ENCODE data around the gene PDE4D.
"Not testable (repeated sequence)": the region's sequence is repeated elsewhere in the genome, so short reads cannot be mapped to it uniquely, and the experiment has no call there.

PDE4D gene

DNA sequence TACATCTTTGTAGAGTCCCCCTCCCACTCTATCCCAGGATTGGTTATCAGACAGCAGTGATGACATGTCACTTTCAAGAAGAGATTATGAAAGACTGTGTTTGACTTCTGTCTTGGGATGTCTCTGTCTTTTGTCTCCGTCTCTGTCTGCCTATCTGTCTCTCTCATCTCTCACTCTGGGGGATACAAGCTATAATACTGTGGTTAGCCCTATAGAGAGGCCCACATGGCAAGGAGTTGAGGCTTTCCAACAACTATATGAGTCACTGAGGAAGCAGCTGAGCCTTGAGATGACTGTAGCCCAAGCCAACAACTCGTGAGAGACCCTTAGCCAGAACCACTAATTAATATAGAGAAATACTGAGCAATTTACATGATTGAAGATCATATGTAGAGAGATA lies 284.8 kb downstream of the PDE4D start:
- DNase-seq (ENCODE audit: low read depth in 2 of 2), result no peak

DNA sequence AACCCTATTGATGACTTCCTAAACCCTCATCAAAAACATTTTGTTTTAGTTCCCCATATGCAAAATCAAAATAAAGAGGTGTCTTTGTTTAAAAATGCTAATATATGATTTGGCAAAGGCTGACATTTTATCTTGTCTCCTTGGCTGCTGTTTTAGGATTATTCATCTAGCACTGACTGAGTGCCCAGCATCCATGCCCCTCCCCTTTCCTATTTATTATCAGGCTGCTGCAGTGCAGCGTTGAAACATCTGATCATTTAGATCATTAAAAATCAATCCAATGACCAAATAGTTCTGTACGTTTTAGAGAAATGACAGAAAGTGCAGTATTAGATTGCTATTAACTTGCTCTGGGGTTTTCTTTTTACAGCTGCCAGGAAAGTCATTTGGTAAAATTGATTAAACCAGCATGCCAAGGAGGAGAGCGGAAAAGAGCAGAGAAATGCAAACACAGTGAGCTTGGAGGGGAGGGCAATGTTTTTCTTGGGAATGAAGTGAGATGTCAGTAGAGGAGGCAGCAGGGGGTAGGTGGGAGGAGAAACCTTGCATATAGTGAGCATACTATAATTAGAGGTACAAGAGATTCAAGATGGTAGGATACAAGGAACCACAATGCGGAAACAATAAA lies 286.3 kb downstream of the PDE4D start:
- DNase-seq (ENCODE audit: low read depth in 2 of 2), result no peak

DNA sequence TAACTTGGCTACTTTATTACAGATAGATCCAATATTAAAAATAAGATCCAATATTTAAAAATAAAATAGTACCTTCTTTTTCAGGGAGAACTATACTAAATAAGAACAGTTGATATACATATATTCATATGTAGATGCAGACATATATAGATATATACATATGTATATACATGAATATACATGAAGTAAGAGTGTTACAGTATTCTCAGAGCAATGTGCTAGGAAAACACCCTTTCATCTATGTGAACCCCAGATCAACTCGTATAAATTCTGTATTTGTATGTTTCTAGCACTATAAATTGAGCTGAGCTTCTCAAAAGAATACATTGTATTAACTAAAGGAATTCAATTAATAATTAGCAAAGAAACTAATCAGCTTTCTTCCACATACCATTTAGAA lies 287.6 kb downstream of the PDE4D start:
- no peak for DNase-seq (ENCODE audit: low read depth in 2 of 2)

DNA sequence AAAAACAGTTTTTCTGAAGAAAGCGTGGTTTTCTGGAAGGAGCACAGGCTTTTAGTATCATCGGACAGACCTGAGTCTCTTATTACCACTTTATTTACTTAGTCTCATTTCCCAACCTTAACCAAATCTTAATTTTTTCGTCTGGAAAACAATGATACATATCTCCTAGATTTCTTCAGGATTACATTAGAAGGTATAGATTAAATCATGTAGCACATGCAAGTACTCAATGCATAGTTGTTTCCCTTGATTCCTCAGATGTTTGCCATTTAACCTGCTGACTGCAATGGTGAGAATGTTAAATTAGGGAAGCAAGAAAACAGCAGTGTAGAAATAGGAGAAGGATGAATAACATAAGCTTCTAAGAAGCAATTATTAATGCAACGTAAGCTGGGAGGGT lies 289.4 kb downstream of the PDE4D start:
- no peak for DNase-seq (ENCODE audit: low read depth in 2 of 2)

DNA sequence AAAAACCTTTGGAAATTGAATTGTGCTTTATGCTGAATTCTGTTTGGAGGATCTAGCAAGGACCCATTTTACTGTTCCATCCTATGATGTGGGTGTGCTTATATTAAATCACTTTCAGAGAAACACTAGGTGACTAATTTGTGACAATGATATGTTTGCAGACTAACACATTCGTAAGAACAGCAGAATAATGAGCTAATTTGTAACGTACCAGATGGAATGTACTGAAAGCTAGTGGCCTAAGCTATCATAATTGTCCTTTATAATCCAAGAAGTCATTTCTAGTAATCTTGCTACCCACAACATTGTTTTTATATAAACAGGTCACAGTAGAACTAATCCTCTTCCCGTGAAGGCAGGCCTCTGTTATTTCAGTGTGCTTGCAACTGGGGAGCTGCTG lies 292.5 kb downstream of the PDE4D start:
- no peak for DNase-seq (ENCODE audit: low read depth in 2 of 2)

DNA sequence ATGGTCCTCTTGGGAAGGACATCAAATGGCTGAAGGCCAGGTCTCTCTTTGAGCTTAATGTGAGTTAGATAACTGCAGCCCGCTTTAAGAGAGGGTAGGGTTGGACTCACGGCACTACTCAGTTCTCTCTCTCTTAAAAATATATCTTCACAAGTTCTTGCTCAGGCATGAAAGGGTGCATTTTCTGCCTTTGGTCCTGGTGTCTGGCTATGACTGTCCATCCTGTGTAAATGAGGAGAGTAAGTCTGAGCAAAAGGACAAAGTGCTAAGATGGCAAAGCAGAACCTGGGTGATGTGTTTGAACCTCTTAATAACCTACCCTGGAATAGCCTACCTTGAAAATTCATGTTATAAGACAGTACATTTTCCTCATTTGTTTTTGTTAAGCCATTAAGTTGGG lies 293.4 kb downstream of the PDE4D start:
- no peak for DNase-seq (ENCODE audit: low read depth in 2 of 2)

DNA sequence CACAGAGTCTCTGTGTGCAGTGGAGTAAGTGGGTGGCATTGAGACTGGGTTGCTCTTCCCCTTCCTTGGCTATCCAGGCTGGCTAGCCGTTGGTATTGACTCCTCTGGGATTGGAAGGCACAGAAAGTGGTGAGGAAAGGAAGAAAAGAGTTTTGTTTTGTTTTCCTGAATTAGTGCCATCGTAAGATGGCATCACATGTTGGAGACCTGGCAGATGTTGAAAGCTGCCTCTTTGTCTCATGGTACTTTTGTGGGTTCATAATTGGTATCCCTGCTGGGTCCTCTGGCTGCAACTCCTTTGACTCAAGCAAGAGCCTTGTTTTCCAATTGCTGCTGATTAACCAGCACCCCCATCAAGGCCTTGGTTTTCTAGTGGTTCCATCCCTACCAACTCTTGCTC lies 293.8 kb downstream of the PDE4D start:
- no peak for DNase-seq (ENCODE audit: low read depth in 2 of 2)

DNA sequence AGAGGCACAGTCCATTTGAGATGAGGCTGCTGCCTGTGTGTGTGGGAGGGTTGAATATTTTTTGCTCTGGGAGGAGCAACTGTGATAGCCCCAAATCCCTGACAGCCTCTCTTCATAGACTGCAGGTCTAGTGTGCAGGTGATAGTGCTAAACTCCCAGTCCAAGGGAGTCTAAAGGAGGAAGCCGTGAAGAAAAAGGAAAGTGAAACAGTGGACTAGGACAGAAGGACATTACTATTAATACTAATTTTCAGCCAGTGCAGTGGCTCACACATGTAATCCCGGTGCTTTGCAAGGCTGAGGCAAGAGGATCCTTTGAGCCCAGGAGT lies 295.0 kb downstream of the PDE4D start:
- DNase-seq (ENCODE audit: low read depth in 2 of 2), result no peak

DNA sequence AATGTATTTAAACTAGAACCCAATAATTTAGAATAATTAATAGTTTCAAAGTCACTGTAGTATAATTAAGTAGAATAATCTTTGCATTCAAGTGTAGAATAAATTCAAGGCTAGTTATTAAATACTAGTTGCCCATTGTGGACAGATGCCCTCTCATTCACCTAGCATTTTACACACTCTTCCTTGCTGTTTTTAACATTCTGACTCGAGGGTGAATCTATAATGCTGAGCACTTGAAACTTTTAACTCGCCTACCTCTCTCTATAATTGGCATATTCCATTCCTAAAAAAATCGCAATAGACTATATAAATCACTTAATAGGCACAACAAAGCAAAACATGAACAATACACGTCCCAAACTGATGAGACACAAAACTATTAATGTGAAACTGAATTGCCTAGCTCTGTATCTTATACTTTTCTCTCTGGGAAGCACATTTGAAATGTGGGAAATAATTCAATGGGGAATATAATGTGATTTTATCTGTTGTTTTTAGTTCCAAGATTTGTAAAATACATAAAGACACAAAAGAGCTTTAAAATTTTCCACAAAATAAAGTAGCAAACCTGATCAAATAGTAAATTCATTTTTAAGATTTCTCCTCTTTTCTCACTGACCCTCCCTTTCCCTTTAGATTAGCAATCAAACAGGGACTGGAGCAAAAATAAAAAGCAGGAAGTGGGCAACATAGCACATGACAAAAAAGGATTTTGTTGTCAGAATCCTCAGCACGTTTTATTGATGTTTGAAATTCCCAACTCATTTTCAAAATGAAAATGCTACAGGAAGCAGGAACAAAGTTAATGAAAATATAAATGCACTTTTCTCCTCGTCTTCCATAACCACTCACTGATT lies 295.6 kb downstream of the PDE4D start:
- DNase-seq (ENCODE audit: low read depth in 2 of 2), result no peak

DNA sequence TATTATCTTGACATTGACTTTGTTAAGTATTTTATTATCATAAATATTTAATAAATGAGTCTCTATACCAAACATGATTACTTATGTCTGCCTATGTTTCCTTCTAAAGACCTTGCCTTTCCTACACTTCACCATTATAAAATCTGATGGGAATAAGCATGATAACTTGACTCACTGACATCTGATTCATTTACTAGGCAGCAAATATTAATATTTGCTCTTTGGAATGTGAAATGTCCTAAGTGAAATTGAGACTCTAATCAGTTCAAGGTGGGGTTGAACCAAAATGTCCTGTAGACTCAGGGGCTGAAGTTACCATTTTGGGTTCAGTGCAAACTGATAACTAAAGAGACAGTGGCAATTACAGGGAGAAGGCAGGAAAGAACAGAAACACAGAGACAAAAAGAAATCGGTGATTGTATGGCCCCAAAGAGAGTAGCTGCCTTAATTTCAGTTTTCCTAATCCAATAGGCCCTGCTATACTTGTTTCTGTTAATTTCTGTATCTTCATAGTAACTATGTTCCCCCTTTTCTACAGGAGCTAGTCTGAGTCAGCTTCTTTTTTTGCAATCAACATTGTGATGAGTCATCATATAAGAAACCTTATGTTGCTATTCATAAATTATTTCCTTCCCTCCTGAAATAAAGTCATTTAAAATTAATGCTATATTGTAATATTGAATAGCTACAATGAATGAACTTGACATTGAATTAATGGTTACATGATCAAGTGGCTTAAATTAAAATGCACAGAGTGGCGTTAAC lies 296.8 kb downstream of the PDE4D start:
- DNase-seq (ENCODE audit: low read depth in 2 of 2), result no peak

DNA sequence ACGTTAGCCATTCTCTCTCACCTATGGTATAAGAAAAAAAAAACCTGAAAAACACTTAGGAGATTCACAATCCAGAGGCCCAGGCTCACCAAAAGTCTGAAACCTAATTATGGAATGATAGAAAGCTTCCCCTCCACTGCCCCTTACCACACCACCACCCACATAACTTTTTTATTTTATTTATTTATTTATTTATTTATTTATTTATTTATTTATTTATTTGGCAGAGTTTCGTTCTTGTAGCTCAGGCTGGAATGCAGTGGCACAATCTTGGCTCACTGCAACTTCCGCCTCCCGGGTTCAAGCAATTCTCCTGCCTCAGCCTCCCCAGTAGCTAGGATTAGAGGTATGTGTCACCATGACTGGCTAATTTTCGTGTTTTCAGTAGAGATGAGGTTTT lies 299.4 kb downstream of the PDE4D start:
- DNase-seq (ENCODE audit: low read depth in 2 of 2), result not testable (repeated sequence)

DNA sequence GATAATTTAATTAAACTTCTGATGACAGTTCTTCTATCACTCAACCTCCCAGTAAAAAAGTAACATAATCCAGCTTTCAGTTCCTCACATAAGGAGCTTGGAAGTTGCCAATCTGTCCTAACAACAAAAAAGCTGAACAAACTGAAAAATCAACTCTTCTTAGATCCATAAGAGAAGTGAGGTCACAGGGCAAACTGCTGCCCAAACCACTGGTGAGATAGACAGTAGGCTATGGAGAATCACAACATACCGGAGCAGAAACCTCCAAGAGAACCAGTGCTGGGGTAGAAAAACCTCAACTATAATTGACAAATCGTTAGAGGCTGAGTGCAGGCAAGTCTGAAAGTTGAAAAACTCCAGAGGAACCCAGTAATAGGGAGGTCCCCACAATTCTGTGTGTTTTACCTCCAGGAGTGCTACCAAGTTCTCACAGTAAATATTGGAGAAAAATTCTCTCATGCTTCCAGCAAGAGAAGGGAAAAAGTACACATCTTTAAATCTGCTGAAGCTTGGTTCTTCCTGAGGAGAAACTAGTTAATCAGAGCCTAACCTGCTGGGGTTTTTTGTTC lies 300.0 kb downstream of the PDE4D start:
- no peak for DNase-seq (ENCODE audit: low read depth in 2 of 2)

DNA sequence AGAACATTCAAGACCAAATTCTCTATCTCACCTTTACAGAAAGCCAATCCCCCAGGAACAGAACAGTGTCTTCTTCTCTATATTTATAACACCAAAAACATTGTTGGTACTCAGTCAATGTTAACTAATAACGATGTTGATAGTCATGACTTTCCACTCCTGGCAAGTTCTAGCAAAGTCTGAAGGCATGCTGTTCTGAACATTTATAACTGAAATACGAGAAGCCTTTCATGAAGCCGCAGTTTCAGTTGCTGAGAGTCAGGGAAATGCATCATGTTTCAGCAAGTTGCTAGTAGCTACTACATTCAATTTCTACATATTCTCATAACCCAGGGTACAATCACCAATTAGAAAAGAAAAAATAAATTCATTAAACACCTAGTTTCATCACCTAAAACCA lies 301.4 kb downstream of the PDE4D start:
- DNase-seq (ENCODE audit: low read depth in 2 of 2), result no peak

DNA sequence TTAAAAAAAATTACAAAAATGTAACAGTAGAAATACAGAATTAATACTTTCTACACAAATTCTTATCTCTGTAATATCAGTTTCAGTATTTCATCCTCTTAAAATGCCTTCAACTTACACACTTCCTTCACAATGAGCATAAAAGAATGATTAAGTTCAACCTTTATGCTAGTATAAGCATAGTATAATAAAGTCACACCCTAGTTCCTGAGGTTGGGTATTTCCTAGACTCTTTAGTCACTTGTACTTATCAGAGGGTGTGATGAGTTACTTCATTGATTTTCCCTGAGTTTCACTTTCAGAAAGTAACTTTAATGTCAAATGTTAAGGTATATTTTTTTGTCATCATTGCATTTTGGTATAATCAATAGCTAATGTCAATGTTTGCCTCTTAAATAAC lies 302.4 kb downstream of the PDE4D start:
- DNase-seq (ENCODE audit: low read depth in 2 of 2), result no peak

DNA sequence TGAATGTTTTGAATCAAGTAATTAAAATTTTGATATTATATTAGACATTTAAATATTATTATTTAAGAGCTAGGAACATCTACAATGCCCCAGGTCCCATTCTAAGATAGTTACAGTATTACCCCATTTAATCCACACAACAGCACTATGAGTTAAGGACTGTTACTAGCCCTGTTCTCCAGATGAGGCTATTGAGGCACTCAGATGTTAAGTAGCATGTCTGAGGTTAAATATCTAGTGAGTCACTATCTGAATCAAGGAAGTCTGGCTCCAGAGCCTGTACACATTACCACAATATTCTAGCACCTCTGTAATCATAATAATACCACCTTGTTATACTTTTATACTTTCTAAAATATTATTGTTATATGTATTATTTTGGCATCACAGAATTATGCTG lies 304.6 kb downstream of the PDE4D start:
- no peak for DNase-seq (ENCODE audit: low read depth in 2 of 2)

DNA sequence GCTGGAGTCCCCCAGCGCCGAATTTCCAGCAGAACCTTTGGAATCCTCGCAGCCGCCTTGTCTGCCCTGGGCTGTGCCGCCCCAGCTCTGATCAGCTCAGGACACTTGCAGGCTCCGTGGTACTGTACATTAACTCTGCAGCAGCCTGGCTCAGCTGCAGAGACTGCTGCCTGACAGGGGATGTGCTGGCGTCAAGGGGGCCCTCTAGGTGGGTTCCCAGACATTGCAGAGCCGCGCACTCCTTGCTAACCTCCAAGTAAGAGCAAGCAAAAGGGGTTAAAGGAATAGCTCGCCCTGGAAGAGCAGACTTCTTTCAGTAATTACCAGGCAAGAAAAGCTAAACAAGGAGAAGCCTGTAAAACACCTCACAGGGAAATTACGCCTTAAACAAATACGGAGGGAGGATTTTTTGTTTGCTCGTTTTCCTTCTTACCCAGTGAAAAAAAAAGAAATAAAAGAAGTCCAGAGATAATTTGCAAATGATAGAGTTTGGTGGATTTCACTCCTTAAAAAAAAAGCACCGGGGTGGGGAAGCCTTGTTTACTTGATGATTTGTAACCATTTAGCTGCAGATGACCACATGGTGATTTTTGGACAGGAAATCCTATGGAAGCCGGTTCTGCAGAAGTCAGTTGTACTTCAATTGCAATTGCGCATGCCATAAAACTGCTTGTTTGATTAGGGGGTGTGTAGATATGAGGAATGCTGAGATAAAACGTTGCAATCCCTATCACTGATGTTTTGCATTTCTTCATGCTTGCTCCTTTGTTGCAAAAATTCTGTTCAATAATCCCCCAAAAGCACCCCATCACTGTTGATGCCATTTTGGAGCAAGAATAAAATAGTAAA lies 305.8 kb downstream of the PDE4D start:
- no peak for DNase-seq (ENCODE audit: low read depth in 2 of 2)

DNA sequence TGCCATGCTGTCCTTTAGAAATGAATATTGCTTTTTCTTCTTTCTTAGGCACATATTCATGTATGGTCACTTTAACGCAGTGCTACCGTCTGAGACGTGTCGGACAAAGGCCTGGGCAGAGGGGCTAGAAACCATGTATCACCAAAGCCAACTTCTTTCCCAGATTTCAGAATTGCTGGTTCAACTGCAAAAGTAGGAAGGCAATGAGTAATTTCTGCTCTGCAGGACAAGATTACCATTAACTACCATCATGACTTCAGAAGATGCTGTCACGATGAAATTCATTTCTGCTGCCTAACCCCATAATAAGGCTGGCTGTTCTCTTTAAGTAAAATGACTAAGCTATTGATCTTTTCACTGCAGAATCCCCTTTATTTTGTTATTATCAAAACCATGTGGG lies 306.7 kb downstream of the PDE4D start:
- DNase-seq (ENCODE audit: low read depth in 2 of 2), result no peak

DNA sequence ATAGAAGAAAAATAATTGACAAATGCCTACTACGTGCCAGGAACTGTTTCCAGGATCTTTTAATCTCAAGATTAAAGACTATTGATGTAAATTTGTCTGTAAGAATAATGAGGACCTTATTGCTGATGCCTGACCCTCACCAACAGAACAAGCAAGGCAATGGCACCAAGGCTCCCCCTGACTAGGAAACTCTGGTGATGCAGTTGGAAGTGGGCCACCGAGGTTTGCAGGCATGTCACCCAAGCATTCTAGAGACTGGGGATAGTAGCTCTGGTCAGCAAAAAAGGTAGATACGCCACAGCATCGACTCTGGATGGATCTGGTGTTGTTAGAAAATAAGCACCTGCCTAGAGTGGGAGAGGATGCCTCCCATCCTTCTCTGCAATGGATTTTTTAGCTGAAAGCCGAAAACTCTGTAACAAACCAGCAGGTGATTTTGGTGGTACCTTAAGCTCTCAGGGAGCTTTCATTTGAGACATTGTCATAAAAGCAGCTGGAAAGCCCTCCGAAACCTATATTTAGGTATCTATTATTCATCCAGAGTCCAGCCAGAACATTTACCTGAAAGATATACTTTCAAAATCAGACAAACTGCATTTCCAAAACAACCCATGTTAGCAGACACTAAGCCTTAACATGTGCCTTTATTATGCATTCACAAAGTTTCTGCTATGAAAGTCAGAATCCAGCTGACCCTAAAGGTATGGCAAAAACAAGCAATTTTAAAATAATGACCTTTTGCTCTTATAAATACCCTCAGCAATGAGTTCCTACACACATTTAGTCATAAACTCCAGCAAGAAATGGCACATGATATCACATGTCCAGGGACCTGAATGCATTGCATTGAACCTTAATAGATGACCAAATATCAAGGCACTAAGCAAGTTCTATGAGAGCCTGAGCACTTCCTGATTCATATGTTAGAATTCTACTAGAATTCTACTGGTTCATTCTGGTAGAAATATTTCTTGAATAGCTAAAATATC lies 308.4 kb downstream of the PDE4D start:
- no peak for DNase-seq (ENCODE audit: low read depth in 2 of 2)

DNA sequence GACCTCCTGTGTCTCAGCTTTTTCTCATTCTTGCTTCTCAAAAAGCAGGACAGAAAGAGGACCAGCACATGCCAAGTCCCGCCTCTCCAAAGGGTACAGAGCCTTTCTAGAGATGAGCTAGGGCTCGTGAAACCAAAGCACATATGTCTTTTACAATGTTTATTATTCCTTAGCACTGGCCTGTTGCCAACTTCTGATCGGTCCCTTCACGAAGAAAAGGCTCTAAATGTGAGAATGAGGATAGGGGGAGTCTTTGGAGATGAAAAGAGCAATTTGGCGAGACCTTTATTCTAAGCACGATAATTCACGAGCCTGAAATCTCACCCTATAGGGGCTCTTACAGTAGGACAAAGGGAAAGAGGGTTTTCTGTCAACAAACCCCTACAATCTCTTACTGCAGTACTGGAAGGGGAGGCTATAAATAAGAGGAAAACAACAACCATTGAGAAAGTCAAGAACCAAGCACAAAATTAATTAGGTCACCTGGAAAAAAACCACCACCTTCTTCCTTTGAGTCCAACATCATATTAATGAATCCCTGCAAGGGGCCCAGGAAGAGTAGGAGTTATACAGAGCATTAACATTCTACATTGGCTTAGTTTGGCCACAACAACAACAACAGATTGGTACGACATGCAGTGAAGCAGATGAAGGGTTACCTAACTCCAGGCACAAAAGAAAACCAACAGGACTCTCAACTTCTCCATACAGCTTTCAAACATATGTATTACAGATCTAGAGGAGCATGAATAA lies 309.5 kb downstream of the PDE4D start:
- DNase-seq (ENCODE audit: low read depth in 2 of 2), result no peak
